ENCODE results near the gene SAP25. TPM values are rescaled to one million over a fixed set of nuclear protein-coding genes. Genes with fewer than 3 reads are reported as not detected.

SAP25 gene
- polyA plus RNA-seq, 3 donors = 67.2 TPM; not detected in 2

- H3K27me3 Mint-ChIP-seq (ENCODE audit: low read depth in 3 of 3) = no peaks in the 10 kb centered on the region
- H3K4me1 ChIP-seq (ENCODE audit: control insufficient read depth in 1 of 2, insufficient read depth in 2 of 2, low read length in 2 of 2) = peaks cover 27 to 31% of the 10 kb centered on the region in 2 donors
- no peaks in the 10 kb centered on the region for H3K27me3 ChIP-seq (ENCODE audit: control insufficient read depth in 2 of 2, insufficient read depth in 2 of 2, low read length in 2 of 2)
- H3K4me2 ChIP-seq (replicated peaks; ENCODE audit: extremely low read depth, low read length, poor library complexity, severe bottlenecking) = no peak overlapping the region
- H3K4me3 ChIP-seq (replicated peaks in 1 of 3; ENCODE audit: low read depth in 2 of 3, low read length in 3 of 3) = no peak overlapping the region
- DNase-seq = no peak
- H3K36me3 ChIP-seq (replicated peaks in 1 of 2; ENCODE audit: control insufficient read depth in 1 of 2, insufficient read depth in 2 of 2, low read length in 2 of 2) = no peaks in the 10 kb centered on the region
- peaks cover 31% of the 10 kb centered on the region for H3K4me1 Mint-ChIP-seq
- no peak overlapping the region for H3K27ac Mint-ChIP-seq
- H3K27ac ChIP-seq (ENCODE audit: low read depth in 1 of 2, low read length in 2 of 2) = no peak overlapping the region
- no peaks in the 10 kb centered on the region for H4K20me1 ChIP-seq (ENCODE audit: insufficient read depth, low read length)
- peaks cover 0 to 2% (median 0%) of the 10 kb centered on the region in 7 donors for H3K9me3 Mint-ChIP-seq
- WGBS (ENCODE audit: insufficient coverage) = no CpG with 5 or more reads among the region's 4 CpGs
- no peak for TF ChIP-seq CTCF (IDR thresholded peaks at IDR 0.05)
- intact Hi-C loops (cut with micrococcal nuclease) = loop anchor here (5.0 kb wide), 1 partner anchor 82 kb away; the partner anchor contains the start of gene TSC22D4 (in 2 of the 2)
- no peaks in the 10 kb centered on the region for H3K9me3 ChIP-seq (replicated peaks in 1 of 2; ENCODE audit: control insufficient read depth in 1 of 2, insufficient read depth in 1 of 2, low read length in 2 of 2)
- no peak overlapping the region for H2AFZ ChIP-seq (ENCODE audit: insufficient read depth, low read depth, low read length, poor library complexity, severe bottlenecking)
- peaks cover 18 to 19% of the 10 kb centered on the region in 2 donors for H3K36me3 Mint-ChIP-seq
- no peak overlapping the region for H3K4me3 Mint-ChIP-seq
- H3K79me2 ChIP-seq (ENCODE audit: insufficient read depth, low read length) = no peaks in the 10 kb centered on the region
- no peak overlapping the region for H3K9ac ChIP-seq (ENCODE audit: insufficient read depth, low read length, poor library complexity, severe bottlenecking)
Observed at GRCh38 chr7:100559127-100559526, 14.6 kb downstream of the SAP25 start.

- H3K36me3 ChIP-seq (replicated peaks in 1 of 2; ENCODE audit: control insufficient read depth in 1 of 2, insufficient read depth in 2 of 2, low read length in 2 of 2) = no peaks in the 10 kb centered on the region
- peak overlapping the region in 1 of 2 donors; percentile 58 for H3K27ac ChIP-seq (ENCODE audit: low read depth in 1 of 2, low read length in 2 of 2)
- H3K9me3 ChIP-seq (replicated peaks in 1 of 2; ENCODE audit: control insufficient read depth in 1 of 2, insufficient read depth in 1 of 2, low read length in 2 of 2) = no peaks in the 10 kb centered on the region
- intact Hi-C loops (cut with micrococcal nuclease) = loop anchor here (5.0 kb wide), 1 partner anchor 79 kb away; the partner anchor contains the start of gene TSC22D4 (in 2 of the 2)
- no peak for TF ChIP-seq CTCF (IDR thresholded peaks at IDR 0.05)
- H3K79me2 ChIP-seq (ENCODE audit: insufficient read depth, low read length) = no peaks in the 10 kb centered on the region
- Mint-ChIP-seq H3K9me3 (no peaks in the 10 kb centered on the region), H3K36me3 (peaks cover 12 to 17% of the 10 kb centered on the region in 2 donors), H3K27ac (peak overlapping the region; percentile 3 to 89 (median 66)), H3K4me1 (peaks cover 30% of the 10 kb centered on the region), H3K4me3 (no peak overlapping the region), H3K27me3 (ENCODE audit: low read depth in 3 of 3) (no peaks in the 10 kb centered on the region)
- peak; percentile 32 to 66 (median 52) for DNase-seq
- H3K4me3 ChIP-seq (replicated peaks in 1 of 3; ENCODE audit: low read depth in 2 of 3, low read length in 3 of 3) = no peak overlapping the region
- no peaks in the 10 kb centered on the region for H3K27me3 ChIP-seq (ENCODE audit: control insufficient read depth in 2 of 2, insufficient read depth in 2 of 2, low read length in 2 of 2)
- H3K4me2 ChIP-seq (replicated peaks; ENCODE audit: extremely low read depth, low read length, poor library complexity, severe bottlenecking) = no peak overlapping the region
- H3K4me1 ChIP-seq (ENCODE audit: control insufficient read depth in 1 of 2, insufficient read depth in 2 of 2, low read length in 2 of 2) = peaks cover 27 to 34% of the 10 kb centered on the region in 2 donors
- WGBS (ENCODE audit: insufficient coverage) = 80% methylated on average over 1 of the region's 4 CpGs
- no peaks in the 10 kb centered on the region for H4K20me1 ChIP-seq (ENCODE audit: insufficient read depth, low read length)
- peak overlapping the region; percentile 53 for H2AFZ ChIP-seq (ENCODE audit: insufficient read depth, low read depth, low read length, poor library complexity, severe bottlenecking)
- no peak overlapping the region for H3K9ac ChIP-seq (ENCODE audit: insufficient read depth, low read length, poor library complexity, severe bottlenecking)
Observed at GRCh38 chr7:100556541-100556940, 17.2 kb downstream of the SAP25 start.

Measured in CD14-positive monocyte (primary cell).